K562 (cell line): ENCODE measurements around the gene TPPP.

Experiments used
- CREM ChIP-seq: IDR thresholded peaks from 2 replicates; pipeline ENCODE4 v1.6.1; 2014; ENCODE audit warnings: antibody characterized with exemption, low read depth
- EP300 ChIP-seq: IDR thresholded peaks from 2 replicates; pipeline ENCODE4 v1.6.1; 2012; ENCODE audit warnings: low read length, improper control_type of control experiment
- HDAC2 ChIP-seq: fragments of 450-650 bp; IDR thresholded peaks from 2 replicates; pipeline ENCODE4 v1.6.1; 2016; ENCODE audit warnings: mild to moderate bottlenecking
- HNRNPK ChIP-seq: fragments of 200-400 bp; formaldehyde crosslinking; IDR thresholded peaks from one replicate; pipeline ENCODE4 v1.6.1; 2018; ENCODE audit warnings: mild to moderate bottlenecking, low read depth, low read length; ENCODE audit not compliant: poor library complexity, severe bottlenecking
- KLF6 ChIP-seq: fragments of 250-450 bp; sonication (Bioruptor Pico); IDR thresholded peaks from 2 replicates; pipeline ENCODE4 v1.4.0; 2020; ENCODE audit warnings: mild to moderate bottlenecking, moderate library complexity, borderline replicate concordance
- POLR2A ChIP-seq: fragments of 450-650 bp; conservative IDR thresholded peaks from 2 replicates; pipeline ENCODE4 v1.6.1; 2016
- POLR2AphosphoS5 ChIP-seq: IDR thresholded peaks from 2 replicates; pipeline ENCODE4 v1.6.1; 2011; ENCODE audit warnings: mild to moderate bottlenecking, low read depth, low read length, moderate library complexity; ENCODE audit not compliant: control insufficient read depth, insufficient read depth
- WHSC1 ChIP-seq: IDR thresholded peaks from one replicate; pipeline ENCODE4 v1.6.1; 2012; ENCODE audit warnings: low read length, control low read depth, inconsistent platforms
- XRCC4 ChIP-seq: IDR thresholded peaks from one replicate; pipeline ENCODE4 v1.6.1; 2011; ENCODE audit not compliant: insufficient read depth, insufficient read length; ENCODE audit errors: extremely low read depth
- YY1 ChIP-seq, 3 experiments: IDR thresholded peaks; 2 replicates each; pipeline ENCODE4 v1.6.1; 2011; ENCODE audit warnings: low read length in 2 of 3, mild to moderate bottlenecking in 2 of 3, moderate library complexity in 2 of 3, borderline replicate concordance in 1 of 3, control low read depth in 1 of 3, low read depth in 1 of 3; ENCODE audit not compliant: insufficient read depth in 3 of 3, insufficient replicate concordance in 2 of 3, control insufficient read depth in 1 of 3, insufficient read length in 1 of 3; ENCODE audit errors: extremely low read depth in 1 of 3
- TF ChIP-seq, protein P1 (sequence below): sonication (generic); formaldehyde crosslinking; IDR thresholded peaks from 2 replicates; pipeline ENCODE4 v1.9.0; 2022; ENCODE audit warnings: mild to moderate bottlenecking, missing genetic modification reagents
- TF ChIP-seq, protein P2 (sequence below), 3 experiments: IDR thresholded peaks in 2 of 3; conservative IDR thresholded peaks in 1 of 3; 2 replicates each; pipeline ENCODE4 v1.5.1; 2011 to 2012; ENCODE audit warnings: low read length in 3 of 3, mild to moderate bottlenecking in 3 of 3, control low read depth in 2 of 3, improper control_type of control experiment in 1 of 3, inconsistent platforms in 1 of 3, low read depth in 1 of 3, mixed read lengths in 1 of 3, moderate library complexity in 1 of 3; ENCODE audit not compliant: insufficient read depth in 2 of 3
- TF ChIP-seq, protein P3 (sequence below), 3 experiments: fragments of 200-800 bp in 1 of 3; fragments of 250-450 bp in 1 of 3; fragments of 450-650 bp in 1 of 3; sonication (Bioruptor Pico) in 1 of 3; sonication (Bioruptor generic) in 1 of 3; formaldehyde crosslinking in 1 of 3; IDR thresholded peaks; 2 replicates each; pipeline versions ENCODE4 v1.6.1 to v1.8.0; 2016 to 2022; ENCODE audit warnings: mild to moderate bottlenecking in 2 of 3, missing genetic modification characterization in 2 of 3, missing compliant biosample characterization in 1 of 3, moderate library complexity in 1 of 3

DNA sequence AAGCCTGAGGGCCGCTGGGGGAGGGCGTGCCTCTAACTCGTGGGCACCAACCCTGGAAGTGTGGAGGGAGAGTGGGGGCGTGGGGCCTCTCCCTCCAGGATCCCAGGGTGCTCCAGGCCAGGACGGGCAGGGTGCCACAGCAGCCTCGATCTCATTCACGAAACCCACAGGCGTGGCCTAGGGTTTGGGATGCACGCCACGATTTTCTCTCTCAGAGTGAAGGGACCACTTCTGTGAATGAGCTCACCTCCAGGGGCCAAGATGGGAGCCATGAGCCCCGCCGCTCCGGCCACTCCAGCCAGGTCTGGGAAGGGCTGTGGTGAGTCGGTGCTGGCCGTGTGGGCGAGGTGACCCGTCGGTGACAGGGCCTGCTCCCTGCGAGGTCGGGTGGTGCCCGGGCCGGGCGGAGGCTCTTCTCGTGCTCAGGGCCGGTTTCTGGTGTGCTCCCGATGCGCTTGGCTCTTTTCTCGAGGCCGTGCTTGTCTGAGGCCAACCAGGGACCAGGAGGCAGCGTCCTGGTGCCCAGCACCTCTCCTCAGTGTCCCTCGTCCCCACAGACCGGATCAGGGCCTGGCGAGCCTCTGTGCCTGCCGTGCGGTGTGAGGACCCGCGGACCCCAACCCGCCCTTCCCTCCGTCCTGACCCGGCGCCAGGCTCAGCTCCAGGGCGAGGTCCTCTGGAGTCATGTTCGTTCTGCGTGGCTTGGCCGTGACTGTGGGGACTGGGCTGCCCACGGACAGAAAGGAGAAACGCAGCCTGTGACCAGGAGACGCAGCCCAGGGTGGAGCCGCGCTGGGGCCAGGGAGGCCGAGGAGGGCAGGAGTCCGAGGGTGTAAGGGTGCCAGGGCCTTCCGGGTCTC is 31.0 kb downstream of the TPPP start:
- TF ChIP-seq, protein P1, sequence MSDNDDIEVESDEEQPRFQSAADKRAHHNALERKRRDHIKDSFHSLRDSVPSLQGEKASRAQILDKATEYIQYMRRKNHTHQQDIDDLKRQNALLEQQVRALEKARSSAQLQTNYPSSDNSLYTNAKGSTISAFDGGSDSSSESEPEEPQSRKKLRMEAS (CRISPR knock-in tag) = no peak
- TF ChIP-seq HDAC2 (no peak), EP300 (no peak), KLF6 (CRISPR knock-in tag) (no peak), POLR2AphosphoS5 (no peak), POLR2A (no peak), CREM (no peak), WHSC1 (no peak), XRCC4 (no peak), YY1 (IDR thresholded peaks at IDR 0.05; ENCODE audit: borderline replicate concordance in 1 of 3, control insufficient read depth in 1 of 3, extremely low read depth in 1 of 3, insufficient read depth in 3 of 3, insufficient read length in 1 of 3, insufficient replicate concordance in 2 of 3, low read depth in 1 of 3, low read length in 2 of 3) (no peak), HNRNPK (no peak)
- TF ChIP-seq, protein P2, sequence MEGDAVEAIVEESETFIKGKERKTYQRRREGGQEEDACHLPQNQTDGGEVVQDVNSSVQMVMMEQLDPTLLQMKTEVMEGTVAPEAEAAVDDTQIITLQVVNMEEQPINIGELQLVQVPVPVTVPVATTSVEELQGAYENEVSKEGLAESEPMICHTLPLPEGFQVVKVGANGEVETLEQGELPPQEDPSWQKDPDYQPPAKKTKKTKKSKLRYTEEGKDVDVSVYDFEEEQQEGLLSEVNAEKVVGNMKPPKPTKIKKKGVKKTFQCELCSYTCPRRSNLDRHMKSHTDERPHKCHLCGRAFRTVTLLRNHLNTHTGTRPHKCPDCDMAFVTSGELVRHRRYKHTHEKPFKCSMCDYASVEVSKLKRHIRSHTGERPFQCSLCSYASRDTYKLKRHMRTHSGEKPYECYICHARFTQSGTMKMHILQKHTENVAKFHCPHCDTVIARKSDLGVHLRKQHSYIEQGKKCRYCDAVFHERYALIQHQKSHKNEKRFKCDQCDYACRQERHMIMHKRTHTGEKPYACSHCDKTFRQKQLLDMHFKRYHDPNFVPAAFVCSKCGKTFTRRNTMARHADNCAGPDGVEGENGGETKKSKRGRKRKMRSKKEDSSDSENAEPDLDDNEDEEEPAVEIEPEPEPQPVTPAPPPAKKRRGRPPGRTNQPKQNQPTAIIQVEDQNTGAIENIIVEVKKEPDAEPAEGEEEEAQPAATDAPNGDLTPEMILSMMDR (IDR thresholded peaks at IDR 0.05 in 2 of 3, conservative IDR thresholded peaks at IDR 0.05 in 1 of 3; ENCODE audit: insufficient read depth in 2 of 3, low read depth in 1 of 3, low read length in 3 of 3) = no peak
- TF ChIP-seq, protein P3, sequence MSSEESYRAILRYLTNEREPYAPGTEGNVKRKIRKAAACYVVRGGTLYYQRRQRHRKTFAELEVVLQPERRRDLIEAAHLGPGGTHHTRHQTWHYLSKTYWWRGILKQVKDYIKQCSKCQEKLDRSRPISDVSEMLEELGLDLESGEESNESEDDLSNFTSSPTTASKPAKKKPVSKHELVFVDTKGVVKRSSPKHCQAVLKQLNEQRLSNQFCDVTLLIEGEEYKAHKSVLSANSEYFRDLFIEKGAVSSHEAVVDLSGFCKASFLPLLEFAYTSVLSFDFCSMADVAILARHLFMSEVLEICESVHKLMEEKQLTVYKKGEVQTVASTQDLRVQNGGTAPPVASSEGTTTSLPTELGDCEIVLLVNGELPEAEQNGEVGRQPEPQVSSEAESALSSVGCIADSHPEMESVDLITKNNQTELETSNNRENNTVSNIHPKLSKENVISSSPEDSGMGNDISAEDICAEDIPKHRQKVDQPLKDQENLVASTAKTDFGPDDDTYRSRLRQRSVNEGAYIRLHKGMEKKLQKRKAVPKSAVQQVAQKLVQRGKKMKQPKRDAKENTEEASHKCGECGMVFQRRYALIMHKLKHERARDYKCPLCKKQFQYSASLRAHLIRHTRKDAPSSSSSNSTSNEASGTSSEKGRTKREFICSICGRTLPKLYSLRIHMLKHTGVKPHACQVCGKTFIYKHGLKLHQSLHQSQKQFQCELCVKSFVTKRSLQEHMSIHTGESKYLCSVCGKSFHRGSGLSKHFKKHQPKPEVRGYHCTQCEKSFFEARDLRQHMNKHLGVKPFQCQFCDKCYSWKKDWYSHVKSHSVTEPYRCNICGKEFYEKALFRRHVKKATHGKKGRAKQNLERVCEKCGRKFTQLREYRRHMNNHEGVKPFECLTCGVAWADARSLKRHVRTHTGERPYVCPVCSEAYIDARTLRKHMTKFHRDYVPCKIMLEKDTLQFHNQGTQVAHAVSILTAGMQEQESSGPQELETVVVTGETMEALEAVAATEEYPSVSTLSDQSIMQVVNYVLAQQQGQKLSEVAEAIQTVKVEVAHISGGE (CRISPR knock-in tag; IDR thresholded peaks at IDR 0.05) = no peak
